ENCODE measurements around the gene RGS18.
"Not testable (repeated sequence)": the region's sequence is repeated elsewhere in the genome, so short reads cannot be mapped to it uniquely, and the experiment has no call there.

Gene RGS18

GRCh38 chr1:192224396-192224795 lies 66.1 kb downstream of the RGS18 start:
- no peak overlapping the region for H3K27ac ChIP-seq (ENCODE audit: low read depth, low read length)

DNA sequence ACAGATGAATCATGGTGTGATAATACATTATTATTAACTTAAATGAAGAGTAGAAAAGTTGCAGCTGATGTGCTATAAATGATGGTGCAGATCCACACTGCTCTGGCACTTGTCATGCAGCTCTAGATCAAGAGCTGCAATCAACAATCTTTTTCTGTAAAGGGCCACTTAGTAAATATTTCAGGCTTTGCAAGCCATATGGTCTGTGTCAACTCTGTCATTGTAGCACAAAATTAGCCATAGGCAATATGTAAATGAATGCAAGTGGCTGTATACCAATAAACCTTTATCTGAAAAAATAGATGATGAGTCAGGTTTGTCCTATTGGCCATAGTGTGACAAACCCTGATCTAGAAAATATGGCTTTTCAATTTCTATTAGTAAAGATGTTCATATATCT lies 66.6 kb downstream of the RGS18 start:
- no peaks in the 10 kb centered on the region for H3K9me3 ChIP-seq (ENCODE audit: insufficient read depth, low read depth, low read length)
- H3K9ac ChIP-seq (ENCODE audit: low read depth, low read length) = no peak overlapping the region
- no peak overlapping the region for H3K27ac ChIP-seq (ENCODE audit: low read depth, low read length)
- no peak overlapping the region for H3K4me3 ChIP-seq (ENCODE audit: low read length)
- H3K27me3 ChIP-seq (ENCODE audit: insufficient read depth, low read length) = no peaks in the 10 kb centered on the region
- 0 out of 2 replicates have a peak, but pooled peaks cover 6% of the 10 kb centered on the region for H3K4me1 ChIP-seq (ENCODE audit: insufficient read depth, low read length)
- no peaks in the 10 kb centered on the region for H3K36me3 ChIP-seq (ENCODE audit: insufficient read depth, low read length)

More at GRCh38 chr1:192224396-192224795, 66.1 kb downstream of the RGS18 start:
- H3K36me3 ChIP-seq (ENCODE audit: insufficient read depth, low read length) = no peaks in the 10 kb centered on the region
- no peaks in the 10 kb centered on the region for H3K27me3 ChIP-seq (ENCODE audit: insufficient read depth, low read length)
- no peak overlapping the region for H3K9ac ChIP-seq (ENCODE audit: low read depth, low read length)
- 0 out of 2 replicates have a peak, but pooled peaks cover 6% of the 10 kb centered on the region for H3K4me1 ChIP-seq (ENCODE audit: insufficient read depth, low read length)
- H3K9me3 ChIP-seq (ENCODE audit: insufficient read depth, low read depth, low read length) = no peaks in the 10 kb centered on the region
- H3K4me3 ChIP-seq (ENCODE audit: low read length) = no peak overlapping the region

DNA sequence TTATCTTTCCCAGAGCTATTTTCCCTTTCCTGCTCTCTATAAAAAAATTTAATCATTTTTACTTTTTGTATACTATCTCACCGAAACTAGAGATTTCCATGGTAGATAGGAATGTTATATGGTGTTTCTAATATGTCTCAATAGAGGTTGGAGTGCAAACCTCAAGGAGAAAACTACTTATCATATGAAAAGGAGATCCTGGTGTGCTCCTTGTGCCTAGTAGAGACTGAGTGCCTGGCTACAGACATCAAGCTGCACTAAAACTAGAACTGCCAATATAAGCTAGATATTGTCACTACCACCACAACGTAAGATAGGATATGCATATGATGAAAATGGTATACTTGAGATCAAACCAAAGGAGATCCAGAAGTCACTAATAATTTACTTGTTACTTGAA lies 67.0 kb downstream of the RGS18 start:
- H3K4me1 ChIP-seq (ENCODE audit: insufficient read depth, low read length) = 0 out of 2 replicates have a peak, but pooled peaks cover 6% of the 10 kb centered on the region
- no peak overlapping the region for H3K4me3 ChIP-seq (ENCODE audit: low read length)
- H3K27ac ChIP-seq (ENCODE audit: low read depth, low read length) = no peak overlapping the region
- WGBS = no CpG with 5 or more reads among the region's 2 CpGs
- H3K36me3 ChIP-seq (ENCODE audit: insufficient read depth, low read length) = no peaks in the 10 kb centered on the region
- no peaks in the 10 kb centered on the region for H3K27me3 ChIP-seq (ENCODE audit: insufficient read depth, low read length)
- H3K9ac ChIP-seq (ENCODE audit: low read depth, low read length) = no peak overlapping the region
- no peaks in the 10 kb centered on the region for H3K9me3 ChIP-seq (ENCODE audit: insufficient read depth, low read depth, low read length)

- H3K36me3 ChIP-seq (ENCODE audit: insufficient read depth, low read length) = no peaks in the 10 kb centered on the region
- 0 out of 2 replicates have a peak, but pooled peaks cover 6% of the 10 kb centered on the region for H3K4me1 ChIP-seq (ENCODE audit: insufficient read depth, low read length)
- 100% methylated on average over 3 of the region's 3 CpGs for WGBS
- no peak overlapping the region for H3K4me3 ChIP-seq (ENCODE audit: low read length)
- H3K27me3 ChIP-seq (ENCODE audit: insufficient read depth, low read length) = no peaks in the 10 kb centered on the region
- H3K9ac ChIP-seq (ENCODE audit: low read depth, low read length) = no peak overlapping the region
- H3K9me3 ChIP-seq (ENCODE audit: insufficient read depth, low read depth, low read length) = no peaks in the 10 kb centered on the region
- no peak overlapping the region for H3K27ac ChIP-seq (ENCODE audit: low read depth, low read length)
Measured at GRCh38 chr1:192225703-192226102, 67.4 kb downstream of the RGS18 start.

DNA sequence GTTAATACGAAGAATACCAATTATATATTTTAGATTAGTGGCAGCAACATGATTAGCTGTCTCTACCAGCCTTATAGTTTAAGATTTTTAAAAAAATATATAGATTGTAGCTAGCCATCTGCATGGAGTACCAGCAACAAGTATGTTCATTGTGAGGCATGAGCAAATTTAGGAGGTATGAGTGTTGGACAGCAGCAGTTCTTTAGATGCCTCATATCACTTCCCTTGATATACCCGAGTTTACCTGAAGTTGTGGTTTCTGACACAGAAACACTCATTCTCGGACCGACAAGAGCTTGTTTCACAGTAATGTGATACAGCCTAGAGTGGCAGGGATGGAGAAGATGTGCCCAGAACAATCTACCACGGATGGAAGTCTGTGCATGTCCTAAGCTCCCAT lies 69.1 kb downstream of the RGS18 start:
- Histone ChIP-seq H3K27ac (ENCODE audit: low read depth, low read length) (no peak overlapping the region), H3K27me3 (ENCODE audit: insufficient read depth, low read length) (no peaks in the 10 kb centered on the region), H3K36me3 (ENCODE audit: insufficient read depth, low read length) (no peaks in the 10 kb centered on the region), H3K4me3 (ENCODE audit: low read length) (no peak overlapping the region), H3K4me1 (ENCODE audit: insufficient read depth, low read length) (0 out of 2 replicates have a peak, but pooled peaks cover 6% of the 10 kb centered on the region), H3K9ac (ENCODE audit: low read depth, low read length) (no peak overlapping the region), H3K9me3 (ENCODE audit: insufficient read depth, low read depth, low read length) (no peaks in the 10 kb centered on the region)
- WGBS = 96% methylated on average over 4 of the region's 5 CpGs

GRCh38 chr1:192227980-192228379 lies 69.7 kb downstream of the RGS18 start:
- not testable (repeated sequence) for H3K4me3 ChIP-seq (ENCODE audit: low read length); H3K27ac ChIP-seq (ENCODE audit: low read depth, low read length); H3K4me1 ChIP-seq (ENCODE audit: insufficient read depth, low read length); H3K27me3 ChIP-seq (ENCODE audit: insufficient read depth, low read length); H3K36me3 ChIP-seq (ENCODE audit: insufficient read depth, low read length); H3K9ac ChIP-seq (ENCODE audit: low read depth, low read length); H3K9me3 ChIP-seq (ENCODE audit: insufficient read depth, low read depth, low read length)
- WGBS = 95% methylated on average over 13 of the region's 13 CpGs

DNA sequence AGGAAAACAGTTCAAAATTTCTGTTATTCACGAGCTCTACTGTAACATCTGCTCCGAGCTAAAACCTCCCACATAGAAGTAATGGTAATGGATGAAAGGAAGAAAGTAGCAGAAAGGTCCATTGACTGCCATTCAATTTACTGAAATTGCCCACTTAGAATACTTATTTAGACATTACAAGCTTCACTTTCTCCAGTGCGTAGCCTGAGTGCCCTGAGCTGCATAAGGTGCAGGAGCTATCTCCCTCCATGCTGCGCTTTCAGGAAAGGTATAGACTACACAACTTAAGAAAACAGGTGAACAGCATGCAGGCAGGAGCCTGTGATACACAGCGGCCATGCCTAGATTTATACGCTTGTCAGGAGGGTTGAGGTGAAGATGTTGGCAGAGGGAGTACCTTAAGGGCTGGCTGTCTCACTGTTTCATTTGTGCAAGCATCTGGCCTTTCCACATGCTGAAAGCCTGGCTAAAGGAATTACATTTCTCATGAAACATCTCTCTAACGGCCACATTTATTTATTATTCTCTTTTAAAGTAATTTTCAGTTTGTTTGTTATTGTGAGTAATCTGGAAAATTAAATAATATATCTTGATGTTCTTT lies 74.7 kb downstream of the RGS18 start:
- 97% methylated on average over 4 of the region's 7 CpGs for WGBS
- Histone ChIP-seq H3K27ac (ENCODE audit: low read depth, low read length) (no peak overlapping the region), H3K4me3 (ENCODE audit: low read length) (no peak overlapping the region)

GRCh38 chr1:192235127-192235526 lies 76.9 kb downstream of the RGS18 start:
- no peaks in the 10 kb centered on the region for H3K4me1 ChIP-seq (ENCODE audit: insufficient read depth, low read length)
- no peaks in the 10 kb centered on the region for H3K9me3 ChIP-seq (ENCODE audit: insufficient read depth, low read depth, low read length)
- H3K36me3 ChIP-seq (ENCODE audit: insufficient read depth, low read length) = no peaks in the 10 kb centered on the region
- no peak overlapping the region for H3K27ac ChIP-seq (ENCODE audit: low read depth, low read length)
- no peak overlapping the region for H3K9ac ChIP-seq (ENCODE audit: low read depth, low read length)
- no peaks in the 10 kb centered on the region for H3K27me3 ChIP-seq (ENCODE audit: insufficient read depth, low read length)
- no peak overlapping the region for H3K4me3 ChIP-seq (ENCODE audit: low read length)

More for the DNA sequence above, 74.7 kb downstream of the RGS18 start:
- no peaks in the 10 kb centered on the region for H3K4me1 ChIP-seq (ENCODE audit: insufficient read depth, low read length)
- H3K9me3 ChIP-seq (ENCODE audit: insufficient read depth, low read depth, low read length) = no peaks in the 10 kb centered on the region
- H3K36me3 ChIP-seq (ENCODE audit: insufficient read depth, low read length) = no peaks in the 10 kb centered on the region
- no peaks in the 10 kb centered on the region for H3K27me3 ChIP-seq (ENCODE audit: insufficient read depth, low read length)
- H3K9ac ChIP-seq (ENCODE audit: low read depth, low read length) = no peak overlapping the region

Measured in HUES64 (cell line).